DOHH2 (cell line): Measurements from ENCODE around the gene C5orf15.
A peak's percentile ranks its signal among the peaks of the same experiment; 100 is the strongest.

Experiments used
- H3F3A ChIP-seq: fragments of 200-600 bp; sonication (generic), shearing (Covaris generic); 2 replicates; pipeline ENCODE4 v1.6.0; 2016; ENCODE audit warnings: antibody characterized with exemption, mild to moderate bottlenecking; ENCODE audit not compliant: control insufficient read depth, insufficient read depth
- H3K27ac ChIP-seq: fragments of 200-600 bp; sonication (generic); 2 replicates; pipeline ENCODE4 v1.5.1; 2014; ENCODE audit warnings: low read depth, mild to moderate bottlenecking, low read length, moderate library complexity
- H3K27me3 ChIP-seq: fragments of 200-600 bp; sonication (generic); 2 replicates; pipeline ENCODE4 v1.6.1; 2014; ENCODE audit warnings: mild to moderate bottlenecking, low read length, mixed read lengths; ENCODE audit not compliant: control insufficient read depth
- H3K36me3 ChIP-seq: fragments of 200-600 bp; sonication (generic); 2 replicates; pipeline ENCODE4 v1.6.1; 2014; ENCODE audit warnings: mild to moderate bottlenecking, low read length, moderate library complexity, mixed read lengths; ENCODE audit not compliant: control insufficient read depth
- H3K4me1 ChIP-seq: fragments of 200-600 bp; sonication (generic); 2 replicates; pipeline ENCODE4 v1.6.1; 2014; ENCODE audit warnings: mild to moderate bottlenecking, low read length, mixed read lengths; ENCODE audit not compliant: control insufficient read depth
- H3K4me2 ChIP-seq: fragments of 200-600 bp; sonication (generic); 2 replicates; pipeline ENCODE4 v1.6.0; 2014; ENCODE audit warnings: mild to moderate bottlenecking, low read length, moderate library complexity
- H3K4me3 ChIP-seq: fragments of 200-600 bp; sonication (generic); 2 replicates; pipeline ENCODE4 v1.5.1; 2014; ENCODE audit warnings: mild to moderate bottlenecking, low read length, mixed read lengths
- H3K79me2 ChIP-seq: fragments of 200-600 bp; sonication (generic); 2 replicates; pipeline ENCODE4 v1.6.1; 2014; ENCODE audit warnings: mild to moderate bottlenecking, low read length, mixed read lengths; ENCODE audit not compliant: control insufficient read depth
- H3K9me2 ChIP-seq: fragments of 200-600 bp; sonication (generic); replicated peaks from 2 replicates; pipeline ENCODE4 v1.6.1; 2014; ENCODE audit warnings: mild to moderate bottlenecking, low read length, mixed read lengths; ENCODE audit not compliant: control insufficient read depth
- H3K9me3 ChIP-seq: fragments of 200-600 bp; sonication (generic); 2 replicates; pipeline ENCODE4 v1.6.1; 2014; ENCODE audit warnings: antibody characterized with exemption, low read length, mixed read lengths; ENCODE audit not compliant: control insufficient read depth, insufficient read depth
- H4K20me1 ChIP-seq: fragments of 200-600 bp; sonication (generic); 2 replicates; pipeline ENCODE4 v1.6.0; 2014; ENCODE audit warnings: low read depth, mild to moderate bottlenecking, antibody characterized with exemption, low read length, moderate library complexity; ENCODE audit not compliant: control insufficient read depth, insufficient read depth
- EZH2phosphoT487 ChIP-seq: fragments of 200-600 bp; sonication (generic); IDR thresholded peaks from 2 replicates; pipeline ENCODE4 v1.6.1; 2017; ENCODE audit warnings: borderline replicate concordance, mild to moderate bottlenecking, antibody characterized with exemption, low read length, moderate library complexity, mixed read lengths
- TF ChIP-seq, protein P1 (sequence below): fragments of 200-600 bp; sonication (generic); IDR thresholded peaks from one replicate; pipeline ENCODE4 v1.5.1; 2014; ENCODE audit warnings: antibody characterized with exemption, mild to moderate bottlenecking, low read depth, low read length; ENCODE audit not compliant: poor library complexity, severe bottlenecking

The C5orf15 gene

DNA sequence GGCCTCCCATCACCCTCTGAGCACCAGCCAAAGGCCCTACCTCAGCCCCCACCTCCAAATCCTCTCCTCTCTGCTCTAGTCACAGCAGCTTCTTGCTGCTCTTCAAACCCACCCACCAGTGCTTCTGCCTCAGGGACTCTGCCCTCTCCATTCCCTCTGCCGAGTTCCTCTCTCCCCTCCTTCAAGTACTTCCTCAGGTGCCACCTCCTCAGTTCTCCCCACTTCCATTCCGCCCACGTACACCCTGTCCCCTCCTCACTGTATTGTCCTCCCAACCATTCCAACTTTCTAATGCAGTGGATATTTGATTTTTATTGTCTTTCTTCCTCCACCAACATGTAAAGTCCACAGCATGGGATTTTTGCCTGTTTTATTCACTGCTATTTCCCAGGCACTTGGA lies 43.2 kb downstream of the C5orf15 start:
- Histone ChIP-seq H3K9me3 (no peaks in the 10 kb centered on the region), H3K79me2 (no peaks in the 10 kb centered on the region), H3K27me3 (no peaks in the 10 kb centered on the region), H3K9me2 (no peaks in the 10 kb centered on the region), H4K20me1 (no peaks in the 10 kb centered on the region), H3K4me3 (no peak overlapping the region), H3F3A (no peaks in the 10 kb centered on the region; the same call in 1 of the 2 replicates), H3K27ac (no peak overlapping the region), H3K4me2 (no peak overlapping the region), H3K36me3 (no peaks in the 10 kb centered on the region), H3K4me1 (peaks cover 62% of the 10 kb centered on the region)
- TF ChIP-seq, protein P1, sequence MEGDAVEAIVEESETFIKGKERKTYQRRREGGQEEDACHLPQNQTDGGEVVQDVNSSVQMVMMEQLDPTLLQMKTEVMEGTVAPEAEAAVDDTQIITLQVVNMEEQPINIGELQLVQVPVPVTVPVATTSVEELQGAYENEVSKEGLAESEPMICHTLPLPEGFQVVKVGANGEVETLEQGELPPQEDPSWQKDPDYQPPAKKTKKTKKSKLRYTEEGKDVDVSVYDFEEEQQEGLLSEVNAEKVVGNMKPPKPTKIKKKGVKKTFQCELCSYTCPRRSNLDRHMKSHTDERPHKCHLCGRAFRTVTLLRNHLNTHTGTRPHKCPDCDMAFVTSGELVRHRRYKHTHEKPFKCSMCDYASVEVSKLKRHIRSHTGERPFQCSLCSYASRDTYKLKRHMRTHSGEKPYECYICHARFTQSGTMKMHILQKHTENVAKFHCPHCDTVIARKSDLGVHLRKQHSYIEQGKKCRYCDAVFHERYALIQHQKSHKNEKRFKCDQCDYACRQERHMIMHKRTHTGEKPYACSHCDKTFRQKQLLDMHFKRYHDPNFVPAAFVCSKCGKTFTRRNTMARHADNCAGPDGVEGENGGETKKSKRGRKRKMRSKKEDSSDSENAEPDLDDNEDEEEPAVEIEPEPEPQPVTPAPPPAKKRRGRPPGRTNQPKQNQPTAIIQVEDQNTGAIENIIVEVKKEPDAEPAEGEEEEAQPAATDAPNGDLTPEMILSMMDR, result no peak
- no peak for TF ChIP-seq EZH2phosphoT487

DNA sequence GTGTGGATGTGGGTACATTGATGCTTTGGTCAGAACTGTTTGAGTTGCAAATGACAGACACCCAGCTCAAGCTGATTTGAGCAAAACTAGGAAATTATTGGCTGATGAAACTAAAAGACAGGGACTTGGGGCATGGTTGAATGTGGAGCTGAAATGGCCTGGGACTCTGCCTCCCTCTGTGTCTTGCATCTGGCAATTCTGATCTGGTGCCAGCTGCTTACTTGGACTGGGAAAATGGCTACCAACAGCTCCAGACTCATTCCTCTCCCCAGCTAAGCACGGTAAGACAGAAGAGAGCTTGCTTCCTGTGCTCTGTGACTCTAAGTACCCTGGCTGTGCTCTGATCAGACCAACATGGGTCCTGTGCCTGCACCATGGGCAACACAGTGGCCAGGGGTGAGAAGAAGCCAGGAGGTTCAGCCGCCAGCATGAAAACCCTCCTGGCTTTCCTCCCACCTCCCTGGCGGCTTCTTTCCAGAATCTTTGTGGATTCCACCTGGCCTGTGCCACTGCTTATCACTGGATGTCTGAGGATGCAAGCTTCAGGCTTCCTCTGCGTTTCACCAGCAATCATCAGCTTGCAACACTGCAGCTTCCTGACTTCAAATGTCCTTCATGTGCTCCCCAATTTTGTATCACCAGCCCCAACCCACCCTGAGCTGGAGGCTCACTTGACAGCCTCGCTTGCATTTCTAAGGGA lies 44.1 kb downstream of the C5orf15 start:
- no peaks in the 10 kb centered on the region for H3K36me3 ChIP-seq
- H3F3A ChIP-seq, result no peaks in the 10 kb centered on the region; the same call in 1 of the 2 replicates
- H3K27me3 ChIP-seq, result no peaks in the 10 kb centered on the region
- TF ChIP-seq, protein P1, result no peak
- TF ChIP-seq EZH2phosphoT487, result no peak
- H3K79me2 ChIP-seq, result no peaks in the 10 kb centered on the region
- H3K4me3 ChIP-seq, result no peak overlapping the region
- H4K20me1 ChIP-seq, result no peaks in the 10 kb centered on the region
- no peaks in the 10 kb centered on the region for H3K9me3 ChIP-seq
- no peaks in the 10 kb centered on the region for H3K9me2 ChIP-seq
- no peak overlapping the region for H3K4me2 ChIP-seq
- no peak overlapping the region for H3K27ac ChIP-seq
- peaks cover 62% of the 10 kb centered on the region for H3K4me1 ChIP-seq

DNA sequence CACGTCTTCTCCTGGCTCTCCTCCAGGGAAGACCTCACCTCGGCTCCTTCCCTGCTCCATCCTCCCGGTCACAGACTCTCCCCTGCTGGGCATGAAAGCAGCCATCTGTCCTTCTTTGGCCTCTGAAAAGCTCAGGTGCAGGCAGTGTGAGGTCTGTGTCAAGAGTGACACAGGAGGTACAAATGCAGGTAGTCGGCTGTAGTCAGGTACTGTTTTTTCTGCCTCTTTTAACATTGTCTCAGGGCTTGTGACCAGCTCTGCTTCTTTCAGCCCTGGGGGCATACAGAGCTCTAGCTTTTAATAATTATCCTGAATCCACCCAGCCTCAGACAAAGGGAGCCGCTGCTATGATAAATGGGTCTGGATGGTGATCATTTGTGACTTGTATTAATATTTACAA lies 46.4 kb downstream of the C5orf15 start:
- Histone ChIP-seq H3F3A (no peaks in the 10 kb centered on the region), H3K4me3 (no peak overlapping the region), H3K4me1 (peaks cover 49% of the 10 kb centered on the region), H4K20me1 (no peaks in the 10 kb centered on the region), H3K79me2 (no peaks in the 10 kb centered on the region), H3K27me3 (no peaks in the 10 kb centered on the region), H3K36me3 (no peaks in the 10 kb centered on the region), H3K4me2 (peak overlapping the region; percentile 48), H3K9me2 (no peaks in the 10 kb centered on the region), H3K9me3 (no peaks in the 10 kb centered on the region), H3K27ac (no peak overlapping the region)
- TF ChIP-seq, protein P1, result no peak
- TF ChIP-seq EZH2phosphoT487, result no peak
